ENCODE measurements around the gene GFPT2.

- TF ChIP-seq CTCF (IDR thresholded peaks at IDR 0.05 in 4 of 5, conservative IDR thresholded peaks at IDR 0.05 in 1 of 5) (no peak), POLR2A (IDR thresholded peaks at IDR 0.05) (no peak)
These were observed 38.1 kb upstream of the GFPT2 start for GRCh38 chr5:180391276-180391675.

Data from gastrocnemius medialis (tissue), 4 donors.